Gastroesophageal sphincter (tissue), 4 donors: ENCODE measurements around the gene FBXO5. TPM values are rescaled to one million over a fixed set of nuclear protein-coding genes. Genes with fewer than 3 reads are reported as not detected.

ENCODE experiments used
- ATAC-seq: fragments of 150-250 bp; one replicate; pipeline ENCODE4 v1.9.1; 2016; ENCODE audit warnings: mild to moderate bottlenecking, moderate library complexity
- H3K27ac ChIP-seq, 4 donors: fragments of 200-600 bp; sonication (generic) in 3 of 4; 1 replicate in 3 of 4; 2 replicates in 1 of 4; pipeline ENCODE4 v1.5.1; 2016 to 2019
- H3K27me3 ChIP-seq: fragments of 200-600 bp; sonication (generic); one replicate; pipeline ENCODE4 v1.5.1; 2019
- H3K36me3 ChIP-seq, 2 donors: fragments of 200-600 bp; sonication (generic); one replicate each; pipeline ENCODE4 v1.5.1; 2019; ENCODE audit warnings: control low read depth in 1 of 2
- H3K4me1 ChIP-seq, 3 donors: fragments of 200-600 bp; sonication (generic); 1 replicate in 2 of 3; 2 replicates in 1 of 3; pipeline ENCODE4 v1.5.1; 2016 to 2019; ENCODE audit warnings: control low read depth in 2 of 3
- H3K4me3 ChIP-seq, 2 donors: fragments of 200-600 bp; sonication (generic); one replicate each; pipeline ENCODE4 v1.5.1; 2019; ENCODE audit warnings: mild to moderate bottlenecking in 1 of 2, moderate library complexity in 1 of 2
- H3K9me3 ChIP-seq, 3 donors: fragments of 200-600 bp; sonication (generic); one replicate each; pipeline ENCODE4 v1.5.1; 2017 to 2019; ENCODE audit warnings: control low read depth in 2 of 3
- CTCF ChIP-seq, 4 experiments: fragments of 200-600 bp in 2 of 4; fragments of 450-650 bp in 2 of 4; sonication (generic) in 1 of 4; IDR thresholded peaks; one replicate each; pipeline ENCODE4 v1.5.1; 2017 to 2019; ENCODE audit warnings: antibody characterized with exemption in 4 of 4, mild to moderate bottlenecking in 2 of 4, moderate library complexity in 2 of 4
- EP300 ChIP-seq: sonication (generic); formaldehyde crosslinking; IDR thresholded peaks from one replicate; pipeline ENCODE4 v1.6.1; 2017; ENCODE audit warnings: antibody characterized with exemption, mild to moderate bottlenecking
- POLR2A ChIP-seq, 2 donors: fragments of 450-650 bp; IDR thresholded peaks; one replicate each; pipeline ENCODE4 v1.6.1; 2017; ENCODE audit warnings: antibody characterized with exemption in 2 of 2, mild to moderate bottlenecking in 2 of 2, moderate library complexity in 1 of 2
- POLR2AphosphoS5 ChIP-seq: sonication (generic); formaldehyde crosslinking; IDR thresholded peaks from one replicate; pipeline ENCODE4 v1.6.1; 2017; ENCODE audit warnings: antibody characterized with exemption
- WGBS, 2 donors: methylation state at CpG; one replicate each; pipeline ENCODE4 v1.1.5; 2018; ENCODE audit warnings: low coverage in 1 of 2; 5-methylcytosine and 5-hydroxymethylcytosine counted together
- small RNA-seq, 4 donors: library from RNA; depleted of rRNA; stranded (forward); fragments of <200 nt; gene quantifications; one replicate each; pipeline ENCODE3, GENCODE V24; 2016
- total RNA-seq, 4 donors: library from RNA; depleted of rRNA; stranded (reverse); fragments of >200 nt; gene quantifications; one replicate each; pipeline ENCODE4 v1.1.0, GENCODE V29; 2016

FBXO5 gene
- total RNA-seq, 4 donors from 2014 or later, result 2.2 to 5.9 (median 3.2) TPM

- no peak overlapping the region for H3K27ac ChIP-seq
- H3K4me3 ChIP-seq, result no peak overlapping the region
- H3K9me3 ChIP-seq, result no peaks in the 10 kb centered on the region
- no peaks in the 10 kb centered on the region for H3K4me1 ChIP-seq
- TF ChIP-seq POLR2A (IDR thresholded peaks at IDR 0.05), result no peak
- TF ChIP-seq POLR2AphosphoS5, result no peak
- no peak for TF ChIP-seq CTCF (IDR thresholded peaks at IDR 0.05)
- no peak for TF ChIP-seq EP300
- H3K36me3 ChIP-seq, result no peaks in the 10 kb centered on the region
- 53 to 86% methylated on average over 1 of the region's 1 CpG for WGBS, 2 donors
- ATAC-seq, result no peak
- H3K27me3 ChIP-seq, result peaks cover 17% of the 10 kb centered on the region
Measured at GRCh38 chr6:152942319-152942869, 40.4 kb downstream of the FBXO5 start.

- TF ChIP-seq CTCF (IDR thresholded peaks at IDR 0.05) (no peak), EP300 (no peak), POLR2A (IDR thresholded peaks at IDR 0.05) (no peak), POLR2AphosphoS5 (no peak)
- Histone ChIP-seq H3K27me3 (peaks cover 14% of the 10 kb centered on the region), H3K36me3 (no peaks in the 10 kb centered on the region), H3K27ac (no peak overlapping the region), H3K4me3 (no peak overlapping the region), H3K9me3 (no peaks in the 10 kb centered on the region), H3K4me1 (no peaks in the 10 kb centered on the region)
- ATAC-seq, result no peak
Measured at GRCh38 chr6:152941746-152942145, 41.1 kb downstream of the FBXO5 start.

- Histone ChIP-seq H3K9me3 (no peaks in the 10 kb centered on the region), H3K4me3 (no peak overlapping the region), H3K27me3 (no peaks in the 10 kb centered on the region), H3K27ac (no peak overlapping the region), H3K36me3 (no peaks in the 10 kb centered on the region), H3K4me1 (no peaks in the 10 kb centered on the region)
- TF ChIP-seq CTCF (IDR thresholded peaks at IDR 0.05) (no peak), POLR2AphosphoS5 (no peak), EP300 (no peak), POLR2A (IDR thresholded peaks at IDR 0.05) (no peak)
- ATAC-seq, result no peak
- 84 to 93% methylated on average over 3 of the region's 3 CpGs for WGBS, 2 donors
Measured at GRCh38 chr6:152932865-152933264, 50.0 kb downstream of the FBXO5 start.

GRCh38 chr6:152922706-152923105 lies 60.1 kb downstream of the FBXO5 start:
- TF ChIP-seq EP300 (no peak), CTCF (IDR thresholded peaks at IDR 0.05) (no peak), POLR2AphosphoS5 (no peak), POLR2A (IDR thresholded peaks at IDR 0.05) (no peak)
- ATAC-seq, result no peak
- H3K9me3 ChIP-seq, result no peaks in the 10 kb centered on the region
- WGBS, 2 donors, result 80 to 100% methylated on average over 1 to 2 of the region's 2 CpGs
- H3K27me3 ChIP-seq, result no peaks in the 10 kb centered on the region
- no peak overlapping the region for H3K27ac ChIP-seq
- no peaks in the 10 kb centered on the region for H3K36me3 ChIP-seq
- no peaks in the 10 kb centered on the region for H3K4me1 ChIP-seq
- no peak overlapping the region for H3K4me3 ChIP-seq

Small RNA genes within 50 kb of the gene (small RNA-seq; reads per million reads assigned to genes)
- gene AL080276.1, result 0 reads per million in 4 donors

Other genes starting within 250 kb of the FBXO5 start
- 10 to 100 TPM in 2 of 4 donors, 1 to 10 TPM in 2; 6.8 to 55.2 (median 18.2) TPM for gene VIP, start 232.2 kb downstream of the FBXO5 start, total RNA-seq
- 10 to 100 TPM; 18.7 to 33.2 (median 24.8) TPM for gene MTRF1L, start 19.7 kb upstream of the FBXO5 start, total RNA-seq
- under 1 TPM in 2 of 4 donors, not detected in 2; 0.19 to 0.27 TPM for gene RGS17, start 148.2 kb upstream of the FBXO5 start, total RNA-seq